Vagina (tissue), 2 donors: ENCODE measurements around the gene DGKQ.

Source experiments
- CTCF ChIP-seq, 3 experiments: fragments of 450-650 bp in 2 of 3; fragments of 200-600 bp in 1 of 3; sonication (generic) in 1 of 3; IDR thresholded peaks; one replicate each; pipeline ENCODE4 v1.5.1; 2017 to 2019; ENCODE audit warnings: antibody characterized with exemption in 3 of 3, mild to moderate bottlenecking in 2 of 3, moderate library complexity in 2 of 3
- POLR2AphosphoS5 ChIP-seq, 2 donors: sonication (generic); formaldehyde crosslinking; IDR thresholded peaks; one replicate each; pipeline ENCODE4 v1.9.0; 2017; ENCODE audit warnings: antibody characterized with exemption in 2 of 2, mild to moderate bottlenecking in 2 of 2, low read depth in 1 of 2; ENCODE audit not compliant: insufficient read depth in 1 of 2

GRCh38 chr4:1015179-1015578, 41.8 kb upstream of the DGKQ start:
- TF ChIP-seq CTCF (IDR thresholded peaks at IDR 0.05) (no peak), POLR2AphosphoS5 (IDR thresholded peaks at IDR 0.05; ENCODE audit: insufficient read depth in 1 of 2, low read depth in 1 of 2) (no peak)
